NOMO-1 treated with DMSO at 0.1 percent for 48 hours (cell line): ENCODE data around the gene CMIP.
A peak's percentile ranks its signal among the peaks of the same experiment; 100 is the strongest.
"Not testable (repeated sequence)": the region's sequence is repeated elsewhere in the genome, so short reads cannot be mapped to it uniquely, and the experiment has no call there.

ENCODE experiments used
- DNase-seq: peaks from one replicate; lab custom pipeline; 2025; ENCODE audit not compliant: unreplicated experiment; lab: John Stamatoyannopoulos, UW

CMIP gene

DNA sequence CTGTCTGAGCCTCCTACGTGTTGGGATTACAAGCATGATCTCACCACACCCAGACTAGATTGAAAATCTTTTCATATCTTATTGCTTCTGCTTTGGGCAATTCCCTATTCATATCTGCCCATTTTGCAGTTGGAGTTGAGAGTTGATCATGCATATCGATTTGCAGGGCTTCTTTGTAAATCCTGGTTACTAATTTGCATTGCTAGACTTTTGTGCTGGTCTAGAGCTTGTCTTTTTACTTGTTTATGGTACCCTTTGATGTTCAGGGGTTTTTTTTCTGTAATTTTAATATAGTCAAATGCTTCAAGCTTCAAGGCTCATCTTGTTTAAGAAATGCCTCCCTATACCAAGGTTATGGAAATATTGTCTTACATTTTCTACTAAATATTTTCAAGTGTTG, 23.5 kb upstream of the CMIP start:
- DNase-seq = no peak

DNA sequence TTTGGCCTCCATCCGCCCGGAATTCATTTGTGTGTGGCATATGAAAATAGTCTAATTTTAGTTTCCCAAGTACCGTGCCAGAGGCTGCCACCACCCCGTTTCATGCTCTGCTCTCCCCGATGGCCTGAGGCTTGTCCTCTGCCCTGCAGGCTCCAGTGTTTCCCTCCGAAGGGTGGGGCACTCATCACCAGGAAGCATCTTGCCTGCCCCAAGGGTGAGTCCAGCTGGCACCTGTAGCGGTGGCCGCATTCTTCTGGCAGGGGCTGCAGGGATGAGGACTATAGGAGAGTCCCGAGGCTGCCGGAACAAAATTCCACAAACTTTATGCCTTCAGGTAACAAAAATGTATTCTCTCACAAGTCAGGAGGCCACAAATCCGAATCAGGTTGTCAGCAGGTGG, 23.1 kb upstream of the CMIP start:
- no peak for DNase-seq

DNA sequence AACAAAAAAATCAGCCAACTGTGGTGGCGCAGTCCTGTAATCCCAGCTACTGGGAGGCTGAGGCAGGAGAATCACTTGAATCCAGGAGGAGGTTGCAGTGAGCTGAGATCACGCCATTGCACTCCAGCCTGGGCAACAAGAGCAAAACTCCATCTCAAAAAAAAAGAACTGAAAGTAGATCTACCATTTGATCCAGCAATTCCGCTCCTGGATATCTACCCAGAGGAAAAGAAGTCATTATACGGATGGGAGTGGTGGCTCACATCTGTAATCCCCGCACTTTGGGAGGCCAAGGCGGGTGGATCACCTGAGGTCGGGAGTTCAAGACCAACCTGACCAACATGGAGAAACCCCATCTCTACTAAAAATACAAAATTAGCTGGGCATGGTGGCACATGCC, 22.5 kb upstream of the CMIP start:
- DNase-seq = not testable (repeated sequence)

DNA sequence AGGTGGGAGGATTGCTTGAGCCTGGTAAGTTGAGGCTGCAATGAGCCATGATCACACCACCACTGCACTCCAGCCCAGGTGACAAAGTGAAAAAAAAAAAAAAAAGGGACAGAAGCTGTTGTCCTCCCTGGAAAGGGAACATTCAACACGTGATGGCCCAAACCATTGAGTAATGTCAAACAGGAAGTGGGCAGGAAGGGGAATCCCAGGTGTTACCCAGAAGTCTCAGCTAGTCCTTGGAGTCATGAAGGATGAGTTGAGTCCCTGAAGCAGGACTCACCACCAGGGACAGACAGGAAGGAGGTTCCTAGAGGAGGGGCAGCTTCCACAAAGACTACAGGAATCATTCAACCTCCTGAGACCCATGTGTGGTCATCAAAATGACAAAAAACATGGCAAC, 19.8 kb upstream of the CMIP start:
- peak; percentile 23 for DNase-seq

GRCh38 chr16:81427219-81427618, 17.4 kb upstream of the CMIP start:
- DNase-seq = no peak

DNA sequence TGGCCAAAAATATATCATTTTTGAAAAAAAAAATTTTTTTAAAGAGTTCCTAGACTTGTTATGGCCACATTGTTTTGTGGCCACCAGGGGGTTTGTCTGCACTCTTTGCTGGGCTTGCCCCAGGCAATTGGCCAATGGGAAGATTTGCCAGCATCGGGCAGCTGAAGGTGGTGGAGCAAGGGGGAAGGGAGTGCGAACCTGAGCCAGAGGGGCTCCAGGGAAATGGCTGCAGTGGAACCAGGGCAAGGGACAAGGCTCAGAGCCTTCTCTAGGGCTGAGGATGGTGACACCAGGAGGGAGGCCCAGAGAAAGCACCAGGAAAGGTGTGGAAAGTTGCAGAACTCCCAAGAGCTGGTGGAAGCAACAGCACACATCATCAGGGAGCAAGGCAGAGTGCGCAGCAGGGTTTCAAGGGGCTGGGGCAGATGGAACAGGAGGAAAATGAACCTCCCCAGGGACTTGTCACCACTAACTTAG, 15.5 kb upstream of the CMIP start:
- DNase-seq = peak; percentile 36

- peak; percentile 85 for DNase-seq
Observed at GRCh38 chr16:81431554-81432353, 12.9 kb upstream of the CMIP start.

- peak; percentile 40 for DNase-seq
Observed at GRCh38 chr16:81432937-81433557, 11.6 kb upstream of the CMIP start.

GRCh38 chr16:81435103-81435502, 9.5 kb upstream of the CMIP start:
- DNase-seq = no peak

- DNase-seq = no peak
Observed at GRCh38 chr16:81435567-81435966, 9.0 kb upstream of the CMIP start.

- DNase-seq = no peak
Observed at GRCh38 chr16:81436386-81436785, 8.2 kb upstream of the CMIP start.

DNA sequence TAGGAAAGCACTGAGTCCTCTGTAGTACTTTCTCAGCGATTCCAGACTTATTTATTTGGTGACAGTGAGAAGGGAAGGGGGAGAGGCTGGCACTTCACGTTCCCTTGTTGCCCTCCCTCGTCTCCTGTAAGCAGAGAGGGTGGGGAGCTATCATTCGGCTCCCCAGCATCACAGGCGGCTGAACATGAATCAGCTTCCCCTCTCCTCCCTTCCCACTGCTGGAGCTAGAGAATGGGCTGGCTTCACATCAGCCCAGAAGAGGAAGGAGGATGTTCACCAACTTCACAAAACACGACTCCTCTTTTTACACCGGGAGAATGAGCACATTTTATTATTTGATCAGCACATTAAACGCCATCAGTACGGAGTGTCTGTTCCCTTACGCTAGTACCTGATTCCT, 6.7 kb upstream of the CMIP start:
- DNase-seq = peak; percentile 38

- DNase-seq = no peak
Observed at GRCh38 chr16:81440888-81441761, 3.5 kb upstream of the CMIP start.

DNA sequence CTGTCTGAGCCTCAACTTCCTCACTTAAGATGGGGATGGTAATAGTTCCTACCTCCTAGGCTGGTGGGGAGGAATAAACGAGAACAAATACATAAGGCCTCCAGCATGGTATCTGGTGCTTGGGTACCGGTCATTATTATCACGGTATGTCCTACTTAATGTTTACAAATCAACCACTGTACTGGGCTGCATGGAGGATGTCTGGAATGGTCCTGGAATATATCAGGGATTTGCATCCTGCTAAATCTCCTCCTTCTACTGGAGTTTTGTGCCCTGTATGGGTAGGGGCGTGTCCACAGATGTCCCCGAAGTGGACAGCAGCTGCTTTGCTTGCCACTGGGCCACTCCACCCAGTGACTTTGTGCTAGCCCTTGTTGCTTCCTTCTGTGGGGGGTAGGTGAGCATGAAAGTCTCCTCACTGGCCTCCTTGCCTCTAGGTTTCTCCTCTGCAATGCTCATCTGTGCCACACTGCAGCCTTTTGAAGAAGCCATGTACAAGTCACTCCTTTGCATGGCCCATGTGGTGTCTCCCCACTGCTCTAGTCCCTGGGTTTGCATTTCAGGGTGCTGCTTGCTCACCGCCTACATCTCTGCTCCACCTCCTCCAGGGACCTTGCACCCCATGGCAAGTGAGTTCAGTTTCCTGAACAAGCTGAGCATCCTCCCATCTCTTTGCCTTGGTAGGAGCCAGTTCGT, 2.2 kb upstream of the CMIP start:
- no peak for DNase-seq

DNA sequence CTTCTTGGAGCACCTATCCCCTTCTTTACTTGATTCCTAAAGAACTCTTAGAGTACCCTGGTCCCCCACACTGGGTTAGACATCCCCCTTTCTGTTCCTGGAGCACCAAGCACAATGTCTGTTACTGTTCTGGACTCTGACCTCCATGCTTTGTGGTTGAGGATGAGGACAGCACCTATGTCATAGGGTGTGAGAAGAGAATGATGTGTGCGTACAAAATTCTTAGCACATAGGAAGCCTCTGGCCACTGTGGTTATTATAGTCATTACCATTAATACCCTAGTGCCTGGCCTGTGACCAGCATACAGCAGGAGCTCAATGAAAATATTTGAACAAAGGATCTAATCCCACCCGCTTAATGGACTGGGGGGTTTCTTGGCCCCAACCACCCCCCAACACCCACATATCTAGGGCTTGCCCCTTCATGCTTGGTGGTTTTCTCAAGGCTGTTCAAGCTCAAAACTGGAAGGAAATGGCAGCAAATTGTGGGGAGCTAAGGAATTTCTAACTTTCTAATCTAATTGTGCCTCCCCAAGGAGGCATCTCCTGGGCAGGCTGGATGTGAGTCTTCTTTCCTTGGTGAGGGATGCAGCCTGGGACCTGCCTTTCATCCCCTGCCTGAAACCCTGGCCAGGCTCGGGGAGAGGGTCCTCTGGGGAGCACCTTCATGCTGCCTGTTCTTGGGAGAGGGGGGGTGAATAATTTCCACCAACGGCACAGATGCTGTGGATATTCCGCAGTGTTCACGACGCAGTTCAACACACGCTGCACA, 1.5 kb upstream of the CMIP start:
- no peak for DNase-seq

DNA sequence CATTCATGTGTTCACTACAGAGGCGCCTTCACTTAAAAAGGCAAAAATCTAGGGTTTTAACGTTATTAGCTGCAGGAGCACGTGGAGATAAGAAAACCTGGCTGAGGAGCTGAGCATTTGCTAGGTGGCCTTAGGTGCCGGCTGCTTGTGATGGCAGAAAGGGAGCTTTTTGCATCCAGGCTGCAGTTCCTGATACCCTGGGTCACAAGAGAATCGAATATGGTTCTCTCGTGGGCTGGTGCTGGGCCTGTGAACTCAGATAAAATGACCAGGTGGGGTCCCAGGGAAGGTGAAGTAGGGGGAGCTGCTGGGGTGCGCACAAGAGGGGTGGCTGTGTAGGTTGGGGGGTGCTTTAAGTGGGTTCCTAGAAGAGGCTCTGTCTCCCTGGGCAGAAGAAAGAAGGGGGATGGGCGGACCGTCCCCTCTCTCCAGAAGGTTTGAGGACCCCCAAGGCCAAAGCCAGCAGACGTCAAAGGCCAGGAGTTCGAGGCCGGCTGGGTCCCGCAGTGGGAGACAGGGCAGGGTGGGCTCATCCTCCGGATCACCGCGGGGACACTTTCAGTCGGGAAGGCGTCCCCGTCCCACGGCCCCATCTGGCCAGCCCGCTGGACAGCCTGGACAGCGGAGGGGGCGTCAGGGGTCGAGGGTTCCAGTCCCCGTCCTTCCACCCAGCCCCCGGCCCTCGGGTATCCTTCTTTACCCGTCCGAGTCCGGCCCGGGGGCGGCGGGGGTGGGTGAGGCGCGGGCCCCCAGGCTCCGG, 740 bp upstream of the CMIP start:
- DNase-seq = no peak

- DNase-seq = peak; percentile 31
Observed at GRCh38 chr16:81445143-81445961, 744 bp downstream of the CMIP start.

- DNase-seq = peak; percentile 51
Observed at GRCh38 chr16:81445966-81446906, 1.6 kb downstream of the CMIP start.
